Thyroid gland (tissue), 4 donors: ENCODE data around the gene STN1. TPM values are rescaled to one million over a fixed set of nuclear protein-coding genes. Genes with fewer than 3 reads are reported as not detected.

ENCODE experiments used
- DNase-seq, 2 donors: peaks; one replicate each; pipeline ENCODE4 v3.0.0-alpha.2; 2019
- H3K27ac ChIP-seq, 3 donors: fragments of 200-600 bp; sonication (generic); 1 replicate in 2 of 3; 2 replicates in 1 of 3; pipeline ENCODE4 v1.5.1; 2016 to 2019; ENCODE audit warnings: mild to moderate bottlenecking in 1 of 3, moderate library complexity in 1 of 3
- H3K27me3 ChIP-seq: fragments of 200-600 bp; sonication (generic); one replicate; pipeline ENCODE4 v1.5.1; 2019
- H3K36me3 ChIP-seq, 2 donors: fragments of 200-600 bp; sonication (generic); one replicate each; pipeline ENCODE4 v1.5.1; 2016 to 2019
- H3K4me1 ChIP-seq, 2 donors: fragments of 200-600 bp; sonication (generic); one replicate each; pipeline ENCODE4 v1.5.1; 2017 to 2019
- H3K4me3 ChIP-seq, 3 donors: fragments of 200-600 bp; sonication (generic); replicated peaks in 1 of 3; 1 replicate in 2 of 3; 2 replicates in 1 of 3; pipeline ENCODE4 v1.5.1; 2016; ENCODE audit warnings: mild to moderate bottlenecking in 1 of 3
- H3K9me3 ChIP-seq: fragments of 200-600 bp; sonication (generic); one replicate; pipeline ENCODE4 v1.5.1; 2017
- CTCF ChIP-seq, 6 experiments: fragments of 200-600 bp in 3 of 6; fragments of 450-650 bp in 3 of 6; sonication (generic) in 3 of 6; IDR thresholded peaks; one replicate each; pipeline ENCODE4 v1.5.1; 2016 to 2019; ENCODE audit warnings: antibody characterized with exemption in 6 of 6, mild to moderate bottlenecking in 2 of 6, inconsistent platforms in 1 of 6, moderate library complexity in 1 of 6
- POLR2A ChIP-seq, 2 donors: fragments of 450-650 bp; IDR thresholded peaks; one replicate each; pipeline ENCODE4 v1.6.1; 2017; ENCODE audit warnings: antibody characterized with exemption in 2 of 2, mild to moderate bottlenecking in 2 of 2, moderate library complexity in 1 of 2
- WGBS, 2 donors: methylation state at CpG; one replicate each; pipeline ENCODE4 v1.1.5; 2017; 5-methylcytosine and 5-hydroxymethylcytosine counted together
- intact Hi-C: fragments of 100-400 bp; cut with DNase I; formaldehyde crosslinking; loops from one replicate; pipeline ENCODE4 v1.15.1; 2023
- total RNA-seq, 4 donors: library from RNA; depleted of rRNA; stranded (reverse); fragments of >200 nt; gene quantifications; one replicate each; pipeline ENCODE4 v1.2.3, GENCODE V29; 2016

STN1 gene
- total RNA-seq, 4 donors from 2014 or later, result 20.7 to 37.1 (median 30.7) TPM

- TF ChIP-seq POLR2A (IDR thresholded peaks at IDR 0.05) (no peak), CTCF (IDR thresholded peaks at IDR 0.05) (no peak)
- H3K36me3 ChIP-seq, result no peaks in the 10 kb centered on the region
- 93 to 95% methylated on average over 2 of the region's 2 CpGs for WGBS, 2 donors
- intact Hi-C loops, result no loop called here
- no peaks in the 10 kb centered on the region for H3K27me3 ChIP-seq
- H3K4me3 ChIP-seq, result no peak overlapping the region
- no peak for DNase-seq
- no peaks in the 10 kb centered on the region for H3K9me3 ChIP-seq
- no peak overlapping the region for H3K27ac ChIP-seq
- peaks cover 0 to 24% of the 10 kb centered on the region in 2 donors for H3K4me1 ChIP-seq
Measured at GRCh38 chr10:103832806-103833205, 85.2 kb downstream of the STN1 start.

Other genes starting within 250 kb of the STN1 start
- 10 to 100 TPM in 2 of 4 donors, 1 to 10 TPM in 2; 9.4 to 20.6 (median 11.2) TPM for gene SH3PXD2A, start 62.6 kb downstream of the STN1 start, total RNA-seq
- 10 to 100 TPM; 57.7 to 76.9 (median 64.5) TPM for gene SLK, start 49.0 kb upstream of the STN1 start, total RNA-seq
- gene COL17A1, start 167.7 kb upstream of the STN1 start, total RNA-seq, result 10 to 100 TPM in 1 of 4 donors, 1 to 10 TPM in 2, under 1 TPM in 1; 0.49 to 10.2 (median 2.3) TPM
- gene SFR1, start 204.0 kb upstream of the STN1 start, total RNA-seq, result 10 to 100 TPM in 1 of 4 donors, 1 to 10 TPM in 3; 4.5 to 12.1 (median 5.1) TPM